SK-N-SH (cell line): ENCODE results near the gene EEIG1. TPM values are rescaled to one million over a fixed set of nuclear protein-coding genes. Genes with fewer than 3 reads are reported as not detected.

Experiments
- CTCF ChIA-PET: fragments of 300-600, 350-600 bp; formaldehyde crosslinking; extraction: SDS; loops from one replicate; lab custom pipeline; 2021; lab: Yijun Ruan, JAX
- POLR2A ChIA-PET: fragments of 350-600 bp; sonication (Branson Sonifier 250); formaldehyde crosslinking; extraction: SDS; loops from one replicate; lab custom pipeline; 2020; ENCODE audit warnings: antibody characterized with exemption, inconsistent platforms; lab: Yijun Ruan, JAX
- DNase-seq: peaks from one replicate; pipeline ENCODE4 v3.0.0; 2012
- H2AFZ ChIP-seq: fragments of 200-600 bp; sonication (generic); 2 replicates; pipeline ENCODE4 v1.8.1; 2016; ENCODE audit warnings: antibody characterized with exemption, mild to moderate bottlenecking, low read depth
- H3F3A ChIP-seq: fragments of 200-600 bp; sonication (generic); replicated peaks from 2 replicates; pipeline ENCODE3; 2016; ENCODE audit warnings: antibody characterized with exemption, mild to moderate bottlenecking; ENCODE audit not compliant: insufficient read depth
- H3K27ac ChIP-seq, 2 experiments: fragments of 200-500 bp in 1 of 2; fragments of 200-600 bp in 1 of 2; sonication (Bioruptor generic) in 1 of 2; sonication (generic), shearing (Covaris generic) in 1 of 2; 2 replicates each; pipeline versions ENCODE4 v1.5.1 to v1.6.1; 2014 to 2016; ENCODE audit warnings: low read depth in 2 of 2, inconsistent platforms in 1 of 2, low read length in 1 of 2, mild to moderate bottlenecking in 1 of 2, mixed read lengths in 1 of 2
- H3K27me3 ChIP-seq: fragments of 200-600 bp; sonication (generic), shearing (Covaris generic); 2 replicates; pipeline ENCODE4 v1.6.1; 2016; ENCODE audit warnings: mixed run types; ENCODE audit not compliant: insufficient read depth
- H3K36me3 ChIP-seq, 2 experiments: fragments of 200-500 bp in 1 of 2; fragments of 200-600 bp in 1 of 2; sonication (Bioruptor generic) in 1 of 2; sonication (generic) in 1 of 2; replicated peaks in 1 of 2; 2 replicates each; pipeline versions ENCODE3 to v1.5.1; 2014 to 2016; ENCODE audit warnings: low read length in 1 of 2, mild to moderate bottlenecking in 1 of 2; ENCODE audit not compliant: insufficient read depth in 2 of 2, control insufficient read depth in 1 of 2
- H3K4me1 ChIP-seq, 2 experiments: fragments of 200-500 bp in 1 of 2; fragments of 200-600 bp in 1 of 2; sonication (Bioruptor generic) in 1 of 2; sonication (generic), shearing (Covaris generic) in 1 of 2; 2 replicates each; pipeline versions ENCODE4 v1.5.1 to v1.6.1; 2014 to 2016; ENCODE audit warnings: low read depth in 1 of 2, low read length in 1 of 2, mixed run types in 1 of 2; ENCODE audit not compliant: insufficient read depth in 2 of 2, control insufficient read depth in 1 of 2
- H3K4me2 ChIP-seq: fragments of 200-600 bp; sonication (generic), shearing (Covaris generic); 2 replicates; pipeline ENCODE4 v1.6.1; 2017; ENCODE audit warnings: mixed run types
- H3K4me3 ChIP-seq, 2 experiments: fragments of 200-500 bp in 1 of 2; fragments of 200-600 bp in 1 of 2; sonication (Bioruptor generic) in 1 of 2; sonication (generic), shearing (Covaris generic) in 1 of 2; 2 replicates each; pipeline versions ENCODE4 v1.5.1 to v1.8.1; 2014 to 2016; ENCODE audit warnings: low read depth in 2 of 2, inconsistent platforms in 1 of 2, low read length in 1 of 2, mild to moderate bottlenecking in 1 of 2, mixed read lengths in 1 of 2, moderate library complexity in 1 of 2
- H3K79me2 ChIP-seq: fragments of 200-600 bp; sonication (generic); 2 replicates; pipeline ENCODE4 v1.8.1; 2017; ENCODE audit warnings: mild to moderate bottlenecking; ENCODE audit not compliant: insufficient read depth
- H3K9ac ChIP-seq: fragments of 200-600 bp; sonication (generic); 2 replicates; pipeline ENCODE4 v1.6.1; 2017; ENCODE audit warnings: mixed run types
- H3K9me2 ChIP-seq: fragments of 200-600 bp; sonication (generic); 2 replicates; pipeline ENCODE4 v1.6.1; 2017; ENCODE audit warnings: mixed run types
- H3K9me3 ChIP-seq: fragments of 200-600 bp; sonication (generic); 2 replicates; pipeline ENCODE4 v1.6.1; 2017; ENCODE audit warnings: mixed run types, mild to moderate bottlenecking, moderate library complexity
- H4K20me1 ChIP-seq: fragments of 200-600 bp; sonication (generic); 2 replicates; pipeline ENCODE4 v1.6.1; 2017; ENCODE audit warnings: mild to moderate bottlenecking, mixed run types; ENCODE audit not compliant: insufficient read depth
- CHD2 ChIP-seq: fragments of 150-350 bp; IDR thresholded peaks from 2 replicates; pipeline ENCODE4 v1.6.1; 2018; ENCODE audit warnings: low read length; ENCODE audit not compliant: partially characterized antibody
- CTCF ChIP-seq: fragments of 200-600 bp; sonication (generic); IDR thresholded peaks from 2 replicates; pipeline ENCODE4 v1.6.1; 2017; ENCODE audit warnings: antibody characterized with exemption, mild to moderate bottlenecking, moderate library complexity
- ELF1 ChIP-seq: IDR thresholded peaks from 2 replicates; pipeline ENCODE4 v1.4.0; 2012
- EP300 ChIP-seq, 2 experiments: IDR thresholded peaks; 2 replicates each; pipeline versions ENCODE4 v1.4.0 to v1.6.1; 2012; ENCODE audit warnings: borderline replicate concordance in 1 of 2, low read depth in 1 of 2, low read length in 1 of 2
- EZH2phosphoT487 ChIP-seq: fragments of 200-600 bp; sonication (generic); IDR thresholded peaks from 2 replicates; pipeline ENCODE4 v1.6.1; 2017; ENCODE audit warnings: low read depth, mixed run types, mild to moderate bottlenecking, antibody characterized with exemption, moderate library complexity, borderline replicate concordance
- FOSL2 ChIP-seq: IDR thresholded peaks from 2 replicates; pipeline ENCODE4 v1.4.0; 2012; ENCODE audit warnings: low read depth, mild to moderate bottlenecking, moderate library complexity, borderline replicate concordance
- FOXM1 ChIP-seq: IDR thresholded peaks from 2 replicates; pipeline ENCODE4 v1.4.0; 2012; ENCODE audit warnings: low read depth, mild to moderate bottlenecking
- GABPA ChIP-seq: IDR thresholded peaks from 2 replicates; pipeline ENCODE4 v1.4.0; 2012; ENCODE audit warnings: low read depth, mild to moderate bottlenecking
- IRF3 ChIP-seq: fragments of 150-350 bp; IDR thresholded peaks from 2 replicates; pipeline ENCODE4 v1.6.1; 2016; ENCODE audit warnings: mild to moderate bottlenecking, low read depth, low read length
- JUND ChIP-seq: IDR thresholded peaks from 2 replicates; pipeline ENCODE4 v1.4.0; 2012
- MXI1 ChIP-seq: IDR thresholded peaks from 2 replicates; pipeline ENCODE4 v1.6.1; 2012; ENCODE audit warnings: mild to moderate bottlenecking, low read depth, low read length, improper control_type of control experiment
- PBX3 ChIP-seq: IDR thresholded peaks from 2 replicates; pipeline ENCODE4; 2012
- RCOR1 ChIP-seq: fragments of 150-350 bp; IDR thresholded peaks from 2 replicates; pipeline ENCODE4 v1.6.1; 2017; ENCODE audit warnings: antibody characterized with exemption, low read length
- REST ChIP-seq: IDR thresholded peaks from 2 replicates; pipeline ENCODE4 v1.6.1; 2012; ENCODE audit warnings: mild to moderate bottlenecking, low read depth, low read length, moderate library complexity
- TCF12 ChIP-seq: IDR thresholded peaks from 2 replicates; pipeline ENCODE4 v1.4.0; 2012
- USF2 ChIP-seq: fragments of 150-350 bp; IDR thresholded peaks from 2 replicates; pipeline ENCODE4 v1.6.1; 2017; ENCODE audit warnings: antibody characterized with exemption, low read length, low read depth, borderline replicate concordance
- YY1 ChIP-seq: IDR thresholded peaks from 2 replicates; pipeline ENCODE4 v1.4.0; 2012; ENCODE audit warnings: low read depth, mild to moderate bottlenecking
- ZBTB33 ChIP-seq: IDR thresholded peaks from 2 replicates; pipeline ENCODE4 v1.4.0; 2012; ENCODE audit warnings: low read depth, borderline replicate concordance
- WGBS: methylation state at CpG from one replicate; pipeline ENCODE4 v1.1.6; 2017; ENCODE audit warnings: low lambda C conversion rate; 5-methylcytosine and 5-hydroxymethylcytosine counted together
- polyA plus RNA-seq, 3 experiments: library from polyadenylated mRNA; depleted of rRNA; stranded (reverse); fragments of >200 nt; gene quantifications; 2 replicates each; pipeline ENCODE4 v1.2.3, GENCODE V29; 2012

The EEIG1 gene
- polyA plus RNA-seq, 1 of the 3 experiments (the other 2 are of a cell fraction): 26.2 TPM

- H2AFZ ChIP-seq: no peak overlapping the region
- H3F3A ChIP-seq: peaks cover 12% of the 10 kb centered on the region
- H3K36me3 ChIP-seq: no peaks in the 10 kb centered on the region
- ChIA-PET POLR2A (interaction anchor here (0.6 kb wide), 2 partner anchors 23 to 351 kb away, joined by 3 read pairs; no protein-coding TSS in a partner anchor), CTCF (interaction anchor here (1.0 to 6.2 kb wide), 7 partner anchors 10 to 156 kb away, joined by 3 to 55 read pairs (median 11); no protein-coding TSS in a partner anchor)
- H3K9ac ChIP-seq: no peak overlapping the region
- H3K4me2 ChIP-seq: no peak overlapping the region
- TF ChIP-seq FOXM1 (no peak), CTCF (no peak), REST (no peak), USF2 (no peak), MXI1 (no peak), FOSL2 (no peak), ZBTB33 (no peak), JUND (no peak), PBX3 (no peak), YY1 (no peak), CHD2 (no peak), EZH2phosphoT487 (no peak), IRF3 (no peak), ELF1 (no peak), GABPA (no peak), RCOR1 (no peak), TCF12 (no peak), EP300 (IDR thresholded peaks at IDR 0.05; ENCODE audit: borderline replicate concordance in 1 of 2, low read depth in 1 of 2, low read length in 1 of 2) (no peak)
- H3K27ac ChIP-seq: peak overlapping the region in 1 of 2 experiments; percentile 72; a peak in 1 of 4 replicates
- no peaks in the 10 kb centered on the region for H3K27me3 ChIP-seq
- peaks cover 44 to 68% of the 10 kb centered on the region in 2 experiments for H3K4me1 ChIP-seq
- WGBS: 53% methylated on average over 3 of the region's 3 CpGs
- H3K4me3 ChIP-seq: no peak overlapping the region
- H3K79me2 ChIP-seq: peaks cover 70% of the 10 kb centered on the region
- DNase-seq: no peak
- no peaks in the 10 kb centered on the region for H3K9me3 ChIP-seq
- H3K9me2 ChIP-seq: no peaks in the 10 kb centered on the region
- no peaks in the 10 kb centered on the region for H4K20me1 ChIP-seq
These were observed 18.5 kb downstream of the EEIG1 start for GRCh38 chr9:127962278-127962677.
